GM13976 (cell line): ENCODE data around the gene ESRRB.

Source experiments
- DNase-seq: peaks from one replicate; pipeline ENCODE4 v3.0.0; 2012; ENCODE audit warnings: low spot score
- in situ Hi-C: fragments of 300-500 bp; cut with MboI; formaldehyde crosslinking; loops from one replicate; pipeline ENCODE4 v1.12.0; 2022; ENCODE audit warnings: low sequenced_read_pairs, mixed read lengths, inconsistent platforms; ENCODE audit not compliant: unreplicated experiment
- TF ChIP-seq, protein P1 (sequence below): IDR thresholded peaks from 2 replicates; pipeline ENCODE4 v1.5.1; 2012; ENCODE audit warnings: borderline replicate concordance, mild to moderate bottlenecking; ENCODE audit not compliant: insufficient read depth; ENCODE audit errors: extremely low read depth, missing control alignments, control extremely low read depth

The ESRRB gene

DNA sequence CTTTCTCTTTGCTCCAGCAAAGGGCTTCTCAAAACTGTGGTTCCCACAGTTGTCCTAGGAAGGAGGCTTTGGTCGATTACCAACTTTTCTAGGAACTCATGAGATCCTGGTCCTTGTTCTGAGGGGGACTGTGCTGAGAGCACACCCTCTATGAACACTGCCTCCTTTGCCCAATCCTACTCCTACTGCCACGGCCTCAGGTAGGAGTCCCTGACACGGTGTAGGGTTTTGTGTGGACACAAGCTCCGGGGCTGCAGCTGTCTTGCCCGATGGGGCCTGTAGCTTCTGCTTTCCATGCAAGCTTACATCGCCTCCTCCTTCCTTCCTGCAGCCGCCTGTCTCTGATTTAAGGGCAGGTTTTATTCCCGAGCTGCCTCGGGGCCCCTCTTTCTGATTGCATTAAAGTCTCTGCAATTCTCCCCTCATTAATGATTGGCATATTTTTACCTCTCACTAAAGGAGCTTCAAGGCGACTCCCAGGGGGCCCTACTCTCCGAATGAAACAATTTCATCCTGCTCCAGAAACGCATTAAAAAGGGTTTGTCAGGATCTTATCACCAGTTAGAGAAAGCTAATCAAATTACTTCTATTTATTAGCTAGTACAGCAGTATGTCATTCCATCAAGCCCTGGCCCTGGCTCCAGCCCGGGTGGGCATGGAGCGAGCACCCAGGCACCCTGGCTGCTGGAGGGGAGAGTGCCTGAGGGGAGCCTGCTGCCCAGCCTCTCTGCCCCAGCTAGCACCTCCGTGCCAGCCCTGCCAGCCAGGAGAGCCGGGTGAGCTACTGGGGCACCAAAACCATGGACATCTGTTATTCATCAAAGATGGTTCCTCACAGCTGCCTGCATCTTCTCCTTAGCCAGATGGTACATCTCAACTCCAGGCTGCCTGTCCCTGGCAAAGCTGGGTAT, 38.0 kb upstream of the ESRRB start:
- in situ Hi-C loops, result no loop called here
- no peak for DNase-seq
- TF ChIP-seq, protein P1, sequence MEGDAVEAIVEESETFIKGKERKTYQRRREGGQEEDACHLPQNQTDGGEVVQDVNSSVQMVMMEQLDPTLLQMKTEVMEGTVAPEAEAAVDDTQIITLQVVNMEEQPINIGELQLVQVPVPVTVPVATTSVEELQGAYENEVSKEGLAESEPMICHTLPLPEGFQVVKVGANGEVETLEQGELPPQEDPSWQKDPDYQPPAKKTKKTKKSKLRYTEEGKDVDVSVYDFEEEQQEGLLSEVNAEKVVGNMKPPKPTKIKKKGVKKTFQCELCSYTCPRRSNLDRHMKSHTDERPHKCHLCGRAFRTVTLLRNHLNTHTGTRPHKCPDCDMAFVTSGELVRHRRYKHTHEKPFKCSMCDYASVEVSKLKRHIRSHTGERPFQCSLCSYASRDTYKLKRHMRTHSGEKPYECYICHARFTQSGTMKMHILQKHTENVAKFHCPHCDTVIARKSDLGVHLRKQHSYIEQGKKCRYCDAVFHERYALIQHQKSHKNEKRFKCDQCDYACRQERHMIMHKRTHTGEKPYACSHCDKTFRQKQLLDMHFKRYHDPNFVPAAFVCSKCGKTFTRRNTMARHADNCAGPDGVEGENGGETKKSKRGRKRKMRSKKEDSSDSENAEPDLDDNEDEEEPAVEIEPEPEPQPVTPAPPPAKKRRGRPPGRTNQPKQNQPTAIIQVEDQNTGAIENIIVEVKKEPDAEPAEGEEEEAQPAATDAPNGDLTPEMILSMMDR, result no peak

DNA sequence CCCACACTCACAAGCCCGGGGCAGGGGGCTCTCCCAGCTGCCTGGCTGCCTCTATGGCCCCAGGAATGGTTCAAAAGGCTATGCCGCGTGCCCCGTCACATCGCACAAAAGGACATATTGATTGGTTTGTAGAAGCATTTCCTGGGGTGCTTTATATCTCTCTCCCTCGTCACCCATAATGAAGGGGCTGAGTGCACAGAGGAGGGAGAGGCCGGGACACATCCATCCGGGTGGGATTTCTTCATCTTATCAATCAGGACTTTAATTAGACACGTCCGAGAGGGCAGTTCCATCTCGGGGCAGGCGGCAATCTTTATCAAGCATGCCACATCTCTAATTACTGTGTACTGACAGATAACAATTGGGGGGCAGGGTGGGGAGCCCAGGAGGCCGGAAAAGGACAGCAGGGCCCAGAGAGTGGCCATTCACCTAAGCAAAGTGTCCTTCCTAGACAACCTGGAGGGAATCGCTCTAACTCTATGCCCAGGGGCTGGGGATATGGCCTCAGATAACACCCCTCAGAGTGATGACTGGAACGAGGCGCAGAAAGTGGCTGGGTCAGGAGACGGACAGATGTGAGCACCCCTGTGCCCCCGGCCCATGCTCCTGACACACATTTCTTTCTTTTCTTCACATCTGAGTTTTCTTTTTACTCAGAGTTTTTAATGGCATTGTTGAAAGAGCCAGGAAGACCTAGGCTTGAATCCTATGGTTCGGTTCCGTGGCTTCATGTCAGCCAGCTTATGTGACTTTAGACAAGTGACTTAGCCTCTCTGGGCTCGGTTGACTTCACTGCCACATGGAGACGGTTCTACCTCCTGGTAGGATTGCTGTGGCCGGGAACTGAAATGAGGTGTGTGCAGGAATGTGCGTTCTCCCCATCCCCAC, 36.0 kb upstream of the ESRRB start:
- in situ Hi-C loops, result no loop called here
- no peak for DNase-seq
- TF ChIP-seq, protein P1, result no peak

DNA sequence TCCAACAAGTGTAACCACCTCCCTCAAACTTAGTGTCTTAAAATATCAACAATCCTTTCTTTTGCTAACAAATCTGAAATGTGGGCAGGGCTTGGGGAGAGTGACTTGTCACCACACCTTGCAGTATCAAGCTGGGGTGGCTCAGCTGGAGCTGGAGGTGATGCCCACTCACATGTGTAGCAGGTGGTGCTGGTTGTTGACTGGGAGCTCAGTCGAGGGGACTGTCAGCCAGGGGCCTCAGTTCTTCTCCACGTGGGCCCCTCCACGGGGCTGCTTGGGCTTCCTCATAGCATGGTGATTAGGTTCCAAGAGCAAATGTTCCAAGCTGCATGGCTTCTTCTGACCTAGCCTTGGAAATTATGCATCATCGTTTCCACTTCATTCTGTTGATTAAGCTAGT, 32.6 kb upstream of the ESRRB start:
- in situ Hi-C loops, result no loop called here
- DNase-seq, result no peak
- TF ChIP-seq, protein P1, result no peak

DNA sequence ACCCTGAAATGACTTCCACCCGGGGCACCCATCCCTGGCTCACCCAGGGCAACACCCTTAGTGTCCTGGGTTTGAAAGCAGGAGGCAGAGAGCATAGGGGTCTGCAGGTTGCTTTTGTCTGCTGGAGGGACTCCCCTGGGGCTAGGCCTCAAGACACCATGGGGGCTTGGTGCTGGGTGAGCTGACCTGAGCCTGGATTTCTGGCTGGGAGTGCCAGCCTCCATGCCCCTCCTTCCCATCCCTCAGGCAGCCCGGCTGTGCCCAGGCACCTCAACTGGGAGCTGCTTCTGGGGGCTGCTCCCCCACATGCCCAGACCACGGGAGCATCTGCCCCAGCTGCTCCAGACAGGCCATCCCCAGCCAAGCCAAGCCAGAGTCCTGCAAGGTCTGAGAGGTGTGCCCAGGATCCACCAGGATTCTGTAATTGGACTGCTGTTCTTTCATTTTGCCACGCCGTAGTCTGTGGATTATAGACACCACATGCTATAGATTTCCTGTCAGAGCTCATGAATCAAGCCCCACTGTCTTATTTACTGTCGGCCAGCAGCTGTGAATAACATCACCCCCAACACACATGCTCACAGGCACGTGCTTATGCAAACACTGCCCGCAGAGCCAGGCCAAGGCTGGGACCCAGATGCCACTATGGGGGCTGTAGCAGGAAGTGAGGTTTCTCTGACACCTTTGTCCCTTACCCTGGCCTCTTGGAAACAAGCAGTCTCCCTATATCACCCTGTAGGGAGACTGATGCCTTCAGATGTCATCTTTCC, 29.4 kb upstream of the ESRRB start:
- TF ChIP-seq, protein P1, result no peak
- in situ Hi-C loops, result no loop called here
- no peak for DNase-seq

DNA sequence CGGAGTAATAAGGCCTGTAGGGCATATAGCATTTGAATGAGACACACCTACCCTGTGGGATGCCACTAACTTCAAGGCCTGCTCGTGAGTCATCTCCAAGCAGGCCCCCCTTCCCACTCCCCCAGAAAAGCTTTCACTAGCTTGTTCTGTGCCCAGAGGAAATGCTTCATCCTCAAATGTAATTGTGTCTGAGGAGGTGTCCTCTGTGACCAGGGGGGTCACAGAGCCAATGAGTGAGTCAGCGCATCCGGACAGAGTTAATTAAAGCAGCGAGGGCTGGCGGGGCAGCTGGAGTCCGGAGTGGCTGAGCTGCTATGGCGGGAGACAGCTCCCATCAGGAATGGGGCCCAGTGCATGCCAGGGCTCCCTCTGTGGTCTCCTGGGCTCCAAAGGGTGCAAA, 27.0 kb upstream of the ESRRB start:
- TF ChIP-seq, protein P1, result no peak
- in situ Hi-C loops, result no loop called here
- no peak for DNase-seq

DNA sequence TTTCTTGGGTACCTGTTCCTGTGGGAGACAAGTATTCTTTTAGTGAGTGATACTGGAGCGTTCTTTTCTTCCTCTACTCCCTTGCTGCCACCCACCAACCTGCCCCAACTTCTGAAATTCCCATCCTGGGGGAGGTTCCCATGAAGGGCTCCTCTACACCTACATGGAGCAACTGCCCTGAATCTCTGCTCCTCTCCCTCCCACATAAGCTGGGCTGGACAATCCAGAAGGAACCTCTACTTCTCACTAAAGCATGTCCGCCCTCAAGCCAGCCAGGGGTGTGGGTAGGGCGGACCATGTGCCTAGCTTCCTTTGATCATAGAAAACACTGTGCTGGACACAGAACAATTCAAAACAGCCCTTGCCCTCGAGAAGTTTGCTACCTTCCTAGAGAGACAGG, 25.9 kb upstream of the ESRRB start:
- TF ChIP-seq, protein P1, result no peak
- no peak for DNase-seq
- in situ Hi-C loops, result loop anchor here (10.0 to 25.0 kb wide), 2 partner anchors 295 to 638 kb away; no protein-coding TSS in a partner anchor
